Measurements from ENCODE around the gene CDK6. TPM values are rescaled to one million over a fixed set of nuclear protein-coding genes. Genes with fewer than 3 reads are reported as not detected.

Gene CDK6
- total RNA-seq, 4 donors from 2014 or later: 12.9 to 32.7 (median 21.6) TPM

- Histone ChIP-seq H3K27me3 (no peaks in the 10 kb centered on the region), H3K4me3 (no peak overlapping the region), H3K36me3 (no peaks in the 10 kb centered on the region), H3K4me1 (peaks cover 21 to 51% (median 29%) of the 10 kb centered on the region in 4 donors), H3K9me3 (no peaks in the 10 kb centered on the region), H3K27ac (peak overlapping the region; percentile 71 to 78 (median 75))
- no peak for DNase-seq
- in situ Hi-C loops (cut with MboI; ENCODE audit: low pct_ligation_motif_present in 1 of 4, low pct_unique_long_range_greater_than_20kb in 1 of 4, low sequenced_read_pairs in 3 of 4): loop anchor here in 1 of 4 donors (10.0 kb wide), 1 partner anchor 52 kb away; no protein-coding TSS in a partner anchor
- intact Hi-C loops (cut with DNase I; ENCODE audit: low total_unique reads): no loop called here
- TF ChIP-seq POLR2A (IDR thresholded peaks at IDR 0.05) (no peak), CTCF (IDR thresholded peaks at IDR 0.05) (no peak), POLR2AphosphoS5 (IDR thresholded peaks at IDR 0.05) (no peak), EP300 (IDR thresholded peaks at IDR 0.05; ENCODE audit: low read depth) (no peak)
- whole genome bisulfite sequencing, 2 donors (ENCODE audit: low coverage in 1 of 2): 93 to 95% methylated on average over 1 of the region's 1 CpG
Measured at GRCh38 chr7:92632791-92633190, 203.6 kb downstream of the CDK6 start.

- Histone ChIP-seq H3K4me3 (no peak overlapping the region), H3K9me3 (no peaks in the 10 kb centered on the region), H3K27me3 (no peaks in the 10 kb centered on the region), H3K36me3 (no peaks in the 10 kb centered on the region), H3K27ac (peak overlapping the region in 2 of 4 donors; percentile 71 to 73), H3K4me1 (peaks cover 21 to 51% (median 29%) of the 10 kb centered on the region in 4 donors)
- intact Hi-C loops (cut with DNase I; ENCODE audit: low total_unique reads) (no loop called here), in situ Hi-C loops (cut with MboI; ENCODE audit: low pct_ligation_motif_present in 1 of 4, low pct_unique_long_range_greater_than_20kb in 1 of 4, low sequenced_read_pairs in 3 of 4) (loop anchor here in 1 of 4 donors (10.0 kb wide), 1 partner anchor 53 kb away; no protein-coding TSS in a partner anchor)
- WGBS, 2 donors (ENCODE audit: low coverage in 1 of 2): 82 to 100% methylated on average over 1 to 2 of the region's 2 CpGs
- no peak for DNase-seq
- TF ChIP-seq CTCF (IDR thresholded peaks at IDR 0.05) (no peak), POLR2AphosphoS5 (IDR thresholded peaks at IDR 0.05) (no peak), POLR2A (IDR thresholded peaks at IDR 0.05) (no peak), EP300 (IDR thresholded peaks at IDR 0.05; ENCODE audit: low read depth) (no peak)
Measured at GRCh38 chr7:92631850-92632487, 204.4 kb downstream of the CDK6 start.

- in situ Hi-C loops (cut with MboI; ENCODE audit: low pct_ligation_motif_present in 1 of 4, low pct_unique_long_range_greater_than_20kb in 1 of 4, low sequenced_read_pairs in 3 of 4): loop anchor here in 1 of 4 donors (10.0 kb wide), 1 partner anchor 54 kb away; no protein-coding TSS in a partner anchor
- intact Hi-C loops (cut with DNase I; ENCODE audit: low total_unique reads): no loop called here
- Histone ChIP-seq H3K27ac (no peak overlapping the region), H3K36me3 (no peaks in the 10 kb centered on the region), H3K4me3 (no peak overlapping the region), H3K9me3 (no peaks in the 10 kb centered on the region), H3K4me1 (peaks cover 21 to 47% (median 29%) of the 10 kb centered on the region in 4 donors), H3K27me3 (no peaks in the 10 kb centered on the region)
- TF ChIP-seq POLR2AphosphoS5 (IDR thresholded peaks at IDR 0.05) (no peak), POLR2A (IDR thresholded peaks at IDR 0.05) (no peak), EP300 (IDR thresholded peaks at IDR 0.05; ENCODE audit: low read depth) (no peak), CTCF (IDR thresholded peaks at IDR 0.05) (no peak)
- 79 to 87% methylated on average over 4 to 5 of the region's 5 CpGs for WGBS, 2 donors (ENCODE audit: low coverage in 1 of 2)
- no peak for DNase-seq
Measured at GRCh38 chr7:92631067-92631849, 205.1 kb downstream of the CDK6 start.

GRCh38 chr7:92629779-92630178, 206.6 kb downstream of the CDK6 start:
- Histone ChIP-seq H3K4me1 (peaks cover 14 to 32% (median 18%) of the 10 kb centered on the region in 4 donors), H3K27me3 (no peaks in the 10 kb centered on the region), H3K27ac (no peak overlapping the region), H3K9me3 (no peaks in the 10 kb centered on the region), H3K36me3 (no peaks in the 10 kb centered on the region), H3K4me3 (no peak overlapping the region)
- TF ChIP-seq POLR2A (IDR thresholded peaks at IDR 0.05): no peak
- WGBS, 2 donors (ENCODE audit: low coverage in 1 of 2): 90 to 100% methylated on average over 1 to 2 of the region's 2 CpGs
- DNase-seq: no peak
- intact Hi-C loops (cut with DNase I; ENCODE audit: low total_unique reads) (loop anchor here (10.0 kb wide), 1 partner anchor 425 kb away; no protein-coding TSS in a partner anchor), in situ Hi-C loops (cut with MboI; ENCODE audit: low pct_ligation_motif_present in 1 of 4, low pct_unique_long_range_greater_than_20kb in 1 of 4, low sequenced_read_pairs in 3 of 4) (loop anchor here in 3 of 4 donors (10.0 kb wide), 3 partner anchors 55 to 425 kb away; partner anchors contain the start of gene CDK6 (in 3 of the 3))

Data from transverse colon (tissue), 4 donors.